SU-DHL-6 (cell line): ENCODE measurements around the gene DLG2.

Experiments
- H2AFZ ChIP-seq: fragments of 200-600 bp; sonication (generic); 2 replicates; pipeline ENCODE4 v1.6.1; 2014; ENCODE audit warnings: low read depth, mild to moderate bottlenecking, moderate library complexity, mixed read lengths, antibody characterized with exemption, low read length; ENCODE audit not compliant: severe bottlenecking
- H3F3A ChIP-seq: fragments of 200-600 bp; shearing (Covaris generic); 2 replicates; pipeline ENCODE4 v1.6.0; 2016; ENCODE audit warnings: antibody characterized with exemption, mild to moderate bottlenecking; ENCODE audit not compliant: insufficient read depth
- H3K27ac ChIP-seq: fragments of 200-600 bp; sonication (generic); 2 replicates; pipeline ENCODE4 v1.5.1; 2016; ENCODE audit warnings: low read depth, mild to moderate bottlenecking, low read length, moderate library complexity, mixed read lengths
- H3K27me3 ChIP-seq: fragments of 200-600 bp; sonication (generic), shearing (Covaris generic); 2 replicates; pipeline ENCODE4 v1.6.0; 2014; ENCODE audit warnings: mild to moderate bottlenecking, low read length
- H3K36me3 ChIP-seq: fragments of 200-600 bp; sonication (generic); 2 replicates; pipeline ENCODE4 v1.6.1; 2014; ENCODE audit warnings: mild to moderate bottlenecking, low read length, mixed read lengths
- H3K4me2 ChIP-seq: fragments of 300-600, 200-600 bp; shearing (Covaris generic), sonication (generic); 2 replicates; pipeline ENCODE4 v1.6.0; 2014; ENCODE audit warnings: low read length, low read depth, mild to moderate bottlenecking; ENCODE audit not compliant: poor library complexity, severe bottlenecking
- H3K4me3 ChIP-seq: fragments of 200-600 bp; sonication (generic); 2 replicates; pipeline ENCODE4 v1.5.1; 2014; ENCODE audit warnings: antibody characterized with exemption, low read length, mild to moderate bottlenecking, mixed read lengths; ENCODE audit not compliant: insufficient read depth, poor library complexity, severe bottlenecking
- H3K79me2 ChIP-seq: fragments of 200-600 bp; sonication (generic); 2 replicates; pipeline ENCODE4 v1.6.1; 2014; ENCODE audit warnings: mild to moderate bottlenecking, low read length, moderate library complexity; ENCODE audit not compliant: insufficient read depth
- H3K9ac ChIP-seq: fragments of 200-600 bp; sonication (generic); 2 replicates; pipeline ENCODE4 v1.7.0; 2014; ENCODE audit warnings: mild to moderate bottlenecking, low read length
- H3K9me2 ChIP-seq: fragments of 200-600 bp; sonication (generic); replicated peaks from 2 replicates; pipeline ENCODE4 v1.6.1; 2014; ENCODE audit warnings: low read length; ENCODE audit not compliant: insufficient read depth
- H3K9me3 ChIP-seq: fragments of 200-600 bp; sonication (generic); 2 replicates; pipeline ENCODE4 v1.6.1; 2014; ENCODE audit warnings: low read length, mixed read lengths; ENCODE audit not compliant: insufficient read depth
- H4K20me1 ChIP-seq: fragments of 200-600 bp; sonication (generic); 2 replicates; pipeline ENCODE4 v1.6.1; 2014; ENCODE audit warnings: low read depth, mild to moderate bottlenecking, antibody characterized with exemption, low read length, moderate library complexity, mixed read lengths
- EZH2phosphoT487 ChIP-seq: fragments of 200-600 bp; sonication (generic), shearing (Covaris generic); conservative IDR thresholded peaks from 2 replicates; pipeline ENCODE4 v1.6.1; 2018; ENCODE audit warnings: mild to moderate bottlenecking, antibody characterized with exemption, low read length, moderate library complexity, mixed read lengths
- TF ChIP-seq, protein P1 (sequence below): fragments of 200-600 bp; sonication (generic); IDR thresholded peaks from one replicate; pipeline ENCODE4 v1.5.1; 2017; ENCODE audit warnings: antibody characterized with exemption, mild to moderate bottlenecking, low read length, moderate library complexity; ENCODE audit not compliant: insufficient read depth, poor library complexity, severe bottlenecking

DLG2 gene

DNA sequence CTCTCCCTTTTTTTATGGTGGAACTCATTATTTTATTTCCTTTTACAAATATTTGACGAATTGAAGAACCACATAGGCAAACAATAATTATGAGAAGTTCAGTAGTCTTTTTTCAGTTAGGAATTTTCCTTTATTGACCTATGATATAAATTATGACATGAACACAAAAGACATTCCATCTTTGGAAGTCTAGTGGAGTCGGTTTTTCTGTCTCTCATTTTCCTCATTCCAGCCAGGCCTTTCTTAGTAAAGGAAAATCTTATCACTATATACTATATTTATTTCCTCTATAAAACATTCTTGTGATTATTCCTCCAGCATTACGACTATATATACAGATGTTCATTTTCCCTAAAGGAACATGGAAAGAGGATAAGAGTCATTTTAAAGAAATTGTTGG, 1046.1 kb downstream of the DLG2 start:
- H3K4me2 ChIP-seq, result no peak overlapping the region

DNA sequence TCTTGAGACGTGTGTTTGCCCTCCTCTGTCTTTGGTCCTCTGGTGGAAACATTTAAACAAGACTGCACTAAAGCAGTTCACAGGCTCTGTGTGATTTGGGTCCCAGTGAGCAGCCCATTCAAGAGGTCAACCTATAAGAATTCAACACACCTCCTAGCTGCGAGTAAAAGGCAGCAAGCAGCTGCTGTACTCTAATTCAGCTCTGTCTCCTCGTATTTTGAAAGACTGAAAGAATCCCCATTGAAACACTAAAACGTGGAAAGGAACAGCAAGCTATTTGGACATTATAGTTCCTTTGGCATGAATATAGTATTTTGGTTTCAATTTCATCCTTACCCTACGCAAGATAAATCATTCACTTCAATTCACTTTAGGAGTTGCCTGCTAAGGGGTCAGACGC, 1046.7 kb downstream of the DLG2 start:
- H3K4me3 ChIP-seq, result no peak overlapping the region
- no peak overlapping the region for H3K4me2 ChIP-seq
- H3F3A ChIP-seq, result no peaks in the 10 kb centered on the region
- H3K27me3 ChIP-seq, result no peaks in the 10 kb centered on the region
- TF ChIP-seq, protein P1, sequence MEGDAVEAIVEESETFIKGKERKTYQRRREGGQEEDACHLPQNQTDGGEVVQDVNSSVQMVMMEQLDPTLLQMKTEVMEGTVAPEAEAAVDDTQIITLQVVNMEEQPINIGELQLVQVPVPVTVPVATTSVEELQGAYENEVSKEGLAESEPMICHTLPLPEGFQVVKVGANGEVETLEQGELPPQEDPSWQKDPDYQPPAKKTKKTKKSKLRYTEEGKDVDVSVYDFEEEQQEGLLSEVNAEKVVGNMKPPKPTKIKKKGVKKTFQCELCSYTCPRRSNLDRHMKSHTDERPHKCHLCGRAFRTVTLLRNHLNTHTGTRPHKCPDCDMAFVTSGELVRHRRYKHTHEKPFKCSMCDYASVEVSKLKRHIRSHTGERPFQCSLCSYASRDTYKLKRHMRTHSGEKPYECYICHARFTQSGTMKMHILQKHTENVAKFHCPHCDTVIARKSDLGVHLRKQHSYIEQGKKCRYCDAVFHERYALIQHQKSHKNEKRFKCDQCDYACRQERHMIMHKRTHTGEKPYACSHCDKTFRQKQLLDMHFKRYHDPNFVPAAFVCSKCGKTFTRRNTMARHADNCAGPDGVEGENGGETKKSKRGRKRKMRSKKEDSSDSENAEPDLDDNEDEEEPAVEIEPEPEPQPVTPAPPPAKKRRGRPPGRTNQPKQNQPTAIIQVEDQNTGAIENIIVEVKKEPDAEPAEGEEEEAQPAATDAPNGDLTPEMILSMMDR, result no peak
- TF ChIP-seq EZH2phosphoT487, result no peak
- H2AFZ ChIP-seq, result no peak overlapping the region
- no peaks in the 10 kb centered on the region for H3K9me3 ChIP-seq
- H3K36me3 ChIP-seq, result no peaks in the 10 kb centered on the region
- no peaks in the 10 kb centered on the region for H3K9me2 ChIP-seq
- no peak overlapping the region for H3K9ac ChIP-seq
- H3K27ac ChIP-seq, result no peak overlapping the region
- no peaks in the 10 kb centered on the region for H3K79me2 ChIP-seq
- H4K20me1 ChIP-seq, result no peaks in the 10 kb centered on the region

More for the DNA sequence above, 1046.1 kb downstream of the DLG2 start:
- Histone ChIP-seq H4K20me1 (no peaks in the 10 kb centered on the region), H3K79me2 (no peaks in the 10 kb centered on the region), H3K36me3 (no peaks in the 10 kb centered on the region), H3K9ac (no peak overlapping the region), H3K27ac (no peak overlapping the region), H3K27me3 (no peaks in the 10 kb centered on the region), H3K9me3 (no peaks in the 10 kb centered on the region), H3K9me2 (no peaks in the 10 kb centered on the region), H3K4me3 (no peak overlapping the region), H3F3A (no peaks in the 10 kb centered on the region), H2AFZ (no peak overlapping the region)
- TF ChIP-seq, protein P1, result no peak
- no peak for TF ChIP-seq EZH2phosphoT487

DNA sequence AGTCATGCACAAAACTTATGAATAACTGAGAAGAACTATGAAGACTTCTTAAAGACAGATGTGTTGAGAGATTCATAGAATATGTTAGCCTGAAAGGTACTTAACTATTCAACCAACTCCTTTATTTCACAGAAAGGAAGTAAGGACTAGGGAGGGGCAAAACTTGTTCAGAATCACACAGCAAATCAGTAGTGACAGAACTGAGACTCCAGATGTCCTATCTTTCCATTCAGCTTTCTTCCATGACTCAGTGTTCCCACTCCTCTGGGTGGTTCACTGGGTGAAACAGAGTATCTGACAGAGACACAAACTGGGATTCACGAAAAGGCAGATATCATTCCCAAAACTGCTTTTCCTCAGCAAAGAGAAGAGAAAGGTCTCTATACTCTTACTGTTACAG, 1053.3 kb downstream of the DLG2 start:
- no peak overlapping the region for H3K4me2 ChIP-seq
- no peaks in the 10 kb centered on the region for H4K20me1 ChIP-seq
- H3K9me3 ChIP-seq, result no peaks in the 10 kb centered on the region
- no peaks in the 10 kb centered on the region for H3K27me3 ChIP-seq
- no peak overlapping the region for H3K4me3 ChIP-seq
- H3K9ac ChIP-seq, result no peak overlapping the region
- H3K79me2 ChIP-seq, result no peaks in the 10 kb centered on the region
- TF ChIP-seq EZH2phosphoT487, result no peak
- TF ChIP-seq, protein P1, result no peak
- no peak overlapping the region for H2AFZ ChIP-seq
- H3F3A ChIP-seq, result no peaks in the 10 kb centered on the region
- H3K36me3 ChIP-seq, result no peaks in the 10 kb centered on the region
- no peak overlapping the region for H3K27ac ChIP-seq
- H3K9me2 ChIP-seq, result no peaks in the 10 kb centered on the region
